D721Med (cell line): ENCODE data around the gene EVC.

ENCODE experiments used
- DNase-seq: peaks from one replicate; pipeline ENCODE4 v3.0.0; 2011; ENCODE audit warnings: low spot score; ENCODE audit not compliant: insufficient read length
- FAIRE-seq: peaks from 2 replicates; lab custom pipeline; 2011; peaks lifted over from hg19 to GRCh38; lab: Jason Lieb, UNC
- CTCF ChIP-seq: IDR thresholded peaks from 2 replicates; pipeline ENCODE4 v1.5.1; 2012; ENCODE audit warnings: mild to moderate bottlenecking, control low read depth; ENCODE audit not compliant: insufficient read depth; ENCODE audit errors: missing control alignments

Gene EVC

GRCh38 chr4:5793514-5793913 is 82.5 kb downstream of the EVC start:
- FAIRE-seq (no peak), DNase-seq (no peak)
- no peak for TF ChIP-seq CTCF

GRCh38 chr4:5795580-5795979 is 84.6 kb downstream of the EVC start:
- no peak for DNase-seq
- TF ChIP-seq CTCF, result no peak
- no peak for FAIRE-seq

GRCh38 chr4:5796976-5797375 is 86.0 kb downstream of the EVC start:
- no peak for TF ChIP-seq CTCF

GRCh38 chr4:5797866-5798265 is 86.9 kb downstream of the EVC start:
- no peak for DNase-seq
- no peak for TF ChIP-seq CTCF
- no peak for FAIRE-seq

More at GRCh38 chr4:5796976-5797375, 86.0 kb downstream of the EVC start:
- FAIRE-seq, result no peak
- DNase-seq, result no peak

GRCh38 chr4:5798462-5798861 is 87.5 kb downstream of the EVC start:
- no peak for FAIRE-seq
- no peak for DNase-seq
- no peak for TF ChIP-seq CTCF

GRCh38 chr4:5798946-5799345 is 87.9 kb downstream of the EVC start:
- no peak for TF ChIP-seq CTCF
- FAIRE-seq (no peak), DNase-seq (no peak)

- TF ChIP-seq CTCF, result no peak
- FAIRE-seq, result no peak
- no peak for DNase-seq
These were observed 88.4 kb downstream of the EVC start for GRCh38 chr4:5799406-5799805.
